OCI-LY7 (cell line): ENCODE results near the gene ADARB2. TPM values are rescaled to one million over a fixed set of nuclear protein-coding genes. Genes with fewer than 3 reads are reported as not detected.

Source experiments
- BruUV-seq: library from RNA; stranded (reverse); fragments of 400-500 nt; replicated peaks from 2 replicates; lab custom pipeline; 2021; lab: Mats Ljungman, UMichigan
- CTCF ChIA-PET: fragments of 300-600 bp; sonication (Branson Sonifier 250); formaldehyde crosslinking; loops from one replicate; lab custom pipeline; 2022; ENCODE audit warnings: antibody characterized with exemption; ENCODE audit not compliant: unreplicated experiment; lab: Charles Lee
- POLR2A ChIA-PET: fragments of 300-600 bp; sonication (Branson Sonifier 250); formaldehyde crosslinking; loops from one replicate; lab custom pipeline; 2022; ENCODE audit warnings: antibody characterized with exemption; lab: Charles Lee
- DNase-seq: peaks from one replicate; pipeline ENCODE4 v3.0.0-alpha.2; 2015; ENCODE audit warnings: low spot score
- H2AFZ ChIP-seq: fragments of 200-600 bp; sonication (generic), shearing (Covaris generic); 2 replicates; pipeline ENCODE4 v1.6.1; 2014; ENCODE audit warnings: mild to moderate bottlenecking, antibody characterized with exemption, low read length, moderate library complexity
- H3K27ac ChIP-seq: fragments of 200-600 bp; sonication (generic); 2 replicates; pipeline ENCODE4 v1.5.1; 2014; ENCODE audit warnings: mixed run types, low read depth, mild to moderate bottlenecking, moderate library complexity, low read length, inconsistent platforms; ENCODE audit not compliant: poor library complexity, severe bottlenecking
- H3K36me3 ChIP-seq: fragments of 200-600 bp; sonication (generic); 2 replicates; pipeline ENCODE4 v1.6.1; 2014; ENCODE audit warnings: mild to moderate bottlenecking, antibody characterized with exemption, low read length, moderate library complexity, mixed read lengths; ENCODE audit not compliant: insufficient read depth
- H3K4me1 ChIP-seq: fragments of 200-600 bp; sonication (generic); 2 replicates; pipeline ENCODE4 v1.5.1; 2014; ENCODE audit warnings: mild to moderate bottlenecking, low read length; ENCODE audit not compliant: insufficient read depth, poor library complexity, severe bottlenecking
- H3K4me2 ChIP-seq: fragments of 200-600 bp; sonication (generic); 2 replicates; pipeline ENCODE4 v1.6.1; 2014; ENCODE audit warnings: mild to moderate bottlenecking, low read length
- H3K4me3 ChIP-seq: fragments of 200-600 bp; sonication (generic); 2 replicates; pipeline ENCODE4 v1.5.1; 2014; ENCODE audit warnings: mild to moderate bottlenecking, low read depth, low read length; ENCODE audit not compliant: poor library complexity, severe bottlenecking
- H3K79me2 ChIP-seq: fragments of 200-600 bp; sonication (generic); 2 replicates; pipeline ENCODE4 v1.6.1; 2016; ENCODE audit warnings: low read depth, mild to moderate bottlenecking, low read length, moderate library complexity, mixed read lengths; ENCODE audit not compliant: insufficient read depth
- H3K9me2 ChIP-seq: fragments of 200-600 bp; sonication (generic); 2 replicates; pipeline ENCODE4 v1.6.1; 2016; ENCODE audit warnings: mild to moderate bottlenecking, low read length, mixed read lengths; ENCODE audit not compliant: insufficient read depth
- H3K9me3 ChIP-seq: fragments of 200-600 bp; sonication (generic); 2 replicates; pipeline ENCODE4 v1.6.1; 2014; ENCODE audit warnings: mild to moderate bottlenecking, mixed run types, low read length, mixed read lengths
- H4K20me1 ChIP-seq: fragments of 200-600 bp; sonication (generic); 2 replicates; pipeline ENCODE4 v1.6.1; 2014; ENCODE audit warnings: mild to moderate bottlenecking, antibody characterized with exemption, low read length, moderate library complexity, mixed read lengths; ENCODE audit not compliant: insufficient read depth
- CTCF ChIP-seq: fragments of 200-600 bp; sonication (generic); conservative IDR thresholded peaks from 2 replicates; pipeline ENCODE4 v1.5.1; 2014; ENCODE audit warnings: mild to moderate bottlenecking, antibody characterized with exemption, low read length, moderate library complexity, mixed read lengths
- EZH2phosphoT487 ChIP-seq: fragments of 200-600 bp; sonication (generic); IDR thresholded peaks from 2 replicates; pipeline ENCODE4 v1.6.1; 2018; ENCODE audit warnings: low read depth, borderline replicate concordance, mild to moderate bottlenecking, mixed run types, antibody characterized with exemption, low read length, moderate library complexity, mixed read lengths
- intact Hi-C: fragments of 100-400 bp; cut with micrococcal nuclease; formaldehyde crosslinking; loops from one replicate; pipeline ENCODE4 v1.10.0; 2022; ENCODE audit not compliant: unreplicated experiment
- total RNA-seq, 2 experiments: library from RNA; depleted of rRNA in 1 of 2; stranded (reverse); fragments of >200 nt in 1 of 2; shearing (Covaris generic) in 1 of 2; gene quantifications; 2 replicates each; pipeline ENCODE4 v1.2.3, GENCODE V29; 2014 to 2022

ADARB2 gene
- total RNA-seq, 2 experiments from 2014 or later, result 0.03 TPM; not detected in 1

GRCh38 chr10:1390200-1390599 lies 347.1 kb downstream of the ADARB2 start:
- DNase-seq, result no peak
- H3K9me2 ChIP-seq, result no peaks in the 10 kb centered on the region
- no peaks in the 10 kb centered on the region for H3K4me1 ChIP-seq
- no peaks in the 10 kb centered on the region for H3K36me3 ChIP-seq
- POLR2A ChIA-PET, result interaction anchor here (1.3 to 1.5 kb wide), 2 partner anchors 15 to 339 kb away, joined by 3 read pairs; no protein-coding TSS in a partner anchor
- no peak overlapping the region for H3K4me3 ChIP-seq
- no peak overlapping the region for H3K27ac ChIP-seq
- no peaks in the 10 kb centered on the region for H4K20me1 ChIP-seq
- CTCF ChIA-PET, result no interaction called here
- no peak for TF ChIP-seq EZH2phosphoT487
- TF ChIP-seq CTCF, result no peak
- H3K9me3 ChIP-seq, result no peaks in the 10 kb centered on the region
- H3K79me2 ChIP-seq, result no peaks in the 10 kb centered on the region
- H2AFZ ChIP-seq, result no peak overlapping the region
- intact Hi-C loops, result no loop called here
- no TSS peak for BruUV-seq
- no peak overlapping the region for H3K4me2 ChIP-seq

GRCh38 chr10:1384026-1384425 lies 353.3 kb downstream of the ADARB2 start:
- TF ChIP-seq CTCF (no peak), EZH2phosphoT487 (no peak)
- Histone ChIP-seq H3K36me3 (no peaks in the 10 kb centered on the region), H3K9me2 (no peaks in the 10 kb centered on the region), H3K4me3 (no peak overlapping the region), H3K4me1 (no peaks in the 10 kb centered on the region), H3K4me2 (no peak overlapping the region), H3K27ac (no peak overlapping the region), H3K9me3 (no peaks in the 10 kb centered on the region), H3K79me2 (no peaks in the 10 kb centered on the region), H2AFZ (no peak overlapping the region), H4K20me1 (no peaks in the 10 kb centered on the region)
- intact Hi-C loops, result no loop called here
- no peak for DNase-seq
- POLR2A ChIA-PET, result no interaction called here
- CTCF ChIA-PET, result no interaction called here
- BruUV-seq, result no TSS peak

- POLR2A ChIA-PET, result interaction anchor here (0.7 kb wide), 2 partner anchors 232 to 374 kb away, joined by 3 to 4 read pairs; no protein-coding TSS in a partner anchor
- no peak overlapping the region for H3K27ac ChIP-seq
- no peaks in the 10 kb centered on the region for H4K20me1 ChIP-seq
- H2AFZ ChIP-seq, result no peak overlapping the region
- intact Hi-C loops, result no loop called here
- H3K79me2 ChIP-seq, result no peaks in the 10 kb centered on the region
- TF ChIP-seq CTCF (no peak), EZH2phosphoT487 (no peak)
- no peaks in the 10 kb centered on the region for H3K36me3 ChIP-seq
- CTCF ChIA-PET, result no interaction called here
- H3K9me2 ChIP-seq, result no peaks in the 10 kb centered on the region
- no peaks in the 10 kb centered on the region for H3K9me3 ChIP-seq
- H3K4me1 ChIP-seq, result no peaks in the 10 kb centered on the region
- no peak overlapping the region for H3K4me2 ChIP-seq
- no TSS peak for BruUV-seq
- DNase-seq, result no peak
- no peak overlapping the region for H3K4me3 ChIP-seq
These were observed 354.6 kb downstream of the ADARB2 start for GRCh38 chr10:1382711-1383110.
